ENCODE results near the gene YRDC.

- no peak for TF ChIP-seq CTCF (IDR thresholded peaks at IDR 0.05)
- TF ChIP-seq POLR2A (IDR thresholded peaks at IDR 0.05) = no peak
Measured at GRCh38 chr1:37851782-37852210, 43.8 kb upstream of the YRDC start.

All from stomach (tissue), 4 donors.